Right ventricle myocardium inferior (tissue), 1 donor: Measurements from ENCODE around the gene FBN3. TPM values are rescaled to one million over a fixed set of nuclear protein-coding genes. Genes with fewer than 3 reads are reported as not detected.
"Not testable (repeated sequence)": the region's sequence is repeated elsewhere in the genome, so short reads cannot be mapped to it uniquely, and the experiment has no call there.

Source experiments
- ATAC-seq: fragments of 200-7000 bp; cut with Tn5 transposase; one replicate; pipeline ENCODE4 v1.9.1; 2020; ENCODE audit warnings: mild to moderate bottlenecking, moderate library complexity
- DNase-seq: peaks from one replicate; pipeline ENCODE4 v3.0.0; 2021; ENCODE audit errors: missing footprints
- intact Hi-C: fragments of 100-400 bp; cut with DNase I; formaldehyde crosslinking; loops from one replicate; pipeline ENCODE4 v1.11.0; 2022
- total RNA-seq: library from RNA; stranded (reverse); fragmentation: NEBNext Ultra II Directional; extraction: Animal tissue kit (Norgen Biotek cat#: 25700); gene quantifications from one replicate; pipeline ENCODE4 v1.2.1, GENCODE V29; 2021
- donor health status: DM: no; HTN: yes; CAD: no; lungs with severe emphysema.

FBN3 gene
- total RNA-seq, 1 donor from 2014 or later, result not detected

DNA sequence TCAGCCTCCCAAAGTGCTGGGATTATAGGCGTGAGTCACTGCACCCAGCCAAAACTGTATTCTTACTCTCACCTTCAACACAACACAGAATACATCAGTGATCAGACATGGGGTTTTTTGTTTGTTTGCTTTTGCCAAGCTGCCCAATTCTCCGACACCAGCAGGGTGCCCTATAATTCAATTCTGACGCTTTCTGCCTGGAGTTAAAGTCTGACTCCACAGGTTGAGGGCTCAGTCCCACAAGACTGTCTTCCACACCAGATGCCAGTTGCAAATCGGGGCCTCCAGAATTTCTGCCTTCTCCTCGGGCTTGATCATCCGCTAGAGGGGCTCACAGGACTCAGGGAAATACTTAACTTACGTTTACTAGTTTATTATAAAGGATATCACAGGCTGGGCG lies 22.1 kb downstream of the FBN3 start:
- no peak for ATAC-seq
- DNase-seq, result no peak
- intact Hi-C loops, result no loop called here

DNA sequence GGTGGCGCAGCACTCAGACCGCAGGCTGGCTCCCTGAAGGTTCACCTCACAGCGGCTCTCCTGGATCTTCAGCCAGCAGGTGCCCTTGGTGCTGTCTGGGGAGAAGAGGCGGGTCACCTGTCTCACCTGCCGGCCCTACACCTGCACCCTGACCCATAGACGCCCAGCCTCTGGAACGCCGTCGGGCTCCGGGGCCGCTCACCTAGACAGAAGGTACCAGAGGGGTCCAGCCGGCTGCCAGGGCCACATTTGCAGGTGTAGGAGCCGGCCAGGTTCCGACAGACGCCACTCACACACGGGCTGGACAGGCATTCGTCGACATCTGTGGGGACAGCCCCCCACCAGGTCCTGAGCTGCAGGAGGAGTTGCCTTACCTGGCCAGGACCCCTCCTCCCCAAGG lies 22.9 kb downstream of the FBN3 start:
- DNase-seq (no peak), ATAC-seq (no peak)
- intact Hi-C loops, result no loop called here

DNA sequence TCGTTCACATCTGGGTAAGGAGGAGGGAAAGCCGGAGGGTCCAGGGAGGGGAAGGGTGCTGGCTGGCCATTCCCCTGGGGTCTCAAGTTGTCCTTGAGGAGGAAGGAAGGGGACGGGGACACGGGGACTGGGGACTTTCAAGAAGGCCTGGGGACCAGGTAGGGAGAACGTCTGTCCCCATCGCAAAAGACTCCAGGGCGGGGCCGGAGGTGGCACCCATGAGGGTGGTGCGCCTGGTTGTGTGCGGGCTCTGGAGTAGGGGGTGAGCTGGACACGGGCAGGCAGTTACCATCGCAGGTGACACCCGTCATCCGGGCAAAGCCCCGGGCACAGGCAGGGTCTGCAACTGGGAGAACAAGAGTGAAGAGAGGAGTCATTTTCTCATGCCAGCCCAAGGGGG lies 23.4 kb downstream of the FBN3 start:
- ATAC-seq (no peak), DNase-seq (no peak)
- intact Hi-C loops, result no loop called here

DNA sequence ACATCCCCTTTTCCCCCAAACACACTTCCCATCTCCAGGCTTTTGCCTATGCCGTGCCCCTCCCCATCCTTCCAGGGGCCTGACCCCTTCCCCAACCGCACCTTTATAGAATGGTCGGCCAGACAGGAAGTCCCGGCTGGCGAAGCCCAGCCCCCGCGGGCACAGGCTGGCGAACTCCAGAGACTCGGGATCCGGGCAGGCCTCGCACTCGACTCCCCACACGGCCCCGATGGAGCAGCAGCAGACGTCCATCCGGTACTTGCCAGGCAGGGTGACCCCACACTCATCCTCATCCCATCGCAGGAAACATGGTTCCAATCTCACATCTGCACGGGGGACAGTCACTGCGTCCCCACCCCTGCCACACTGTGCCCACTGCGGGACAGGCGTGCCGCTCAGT lies 25.7 kb downstream of the FBN3 start:
- intact Hi-C loops, result no loop called here
- ATAC-seq (no peak), DNase-seq (no peak)

DNA sequence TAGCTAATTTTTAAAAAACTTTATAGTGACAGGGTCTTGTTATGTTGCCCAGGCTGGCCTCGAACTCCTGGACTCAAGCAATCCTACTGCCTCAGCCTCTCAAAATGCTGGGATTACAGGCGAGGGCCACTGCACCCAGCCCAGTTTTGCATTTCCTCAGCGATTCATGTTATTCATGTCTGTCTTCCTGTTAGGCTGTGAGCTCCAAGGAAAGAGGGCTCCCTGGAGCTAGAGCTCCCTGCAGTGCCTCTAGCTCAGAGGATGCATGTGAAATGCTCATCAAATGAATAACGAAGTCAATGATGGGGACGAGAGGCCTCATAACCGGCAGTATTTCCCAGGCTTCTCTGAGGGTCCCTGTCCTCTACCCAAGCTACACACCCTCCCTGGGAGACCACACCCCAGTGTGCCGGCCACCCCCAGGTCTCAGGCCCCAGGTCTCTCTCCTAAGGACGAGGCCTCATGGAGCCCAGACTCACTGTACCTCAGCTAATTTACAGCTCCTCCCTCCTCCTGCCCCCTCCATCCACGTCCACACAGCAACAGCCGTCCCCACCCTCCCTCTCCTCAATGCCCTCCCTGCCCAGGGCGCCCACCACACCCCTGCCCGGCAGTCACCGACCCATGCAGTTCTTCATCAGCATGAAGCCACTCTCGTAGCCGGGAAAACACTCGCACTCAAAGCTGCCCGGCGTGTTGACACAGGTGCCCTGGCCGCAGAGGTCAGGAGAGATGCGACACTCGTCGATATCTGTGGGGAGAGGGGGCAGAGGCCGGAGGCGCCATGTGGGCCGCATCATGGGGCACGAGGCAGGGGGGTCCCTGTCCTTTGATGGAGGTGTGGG lies 28.5 kb downstream of the FBN3 start:
- intact Hi-C loops, result no loop called here
- ATAC-seq, result no peak
- DNase-seq, result no peak

DNA sequence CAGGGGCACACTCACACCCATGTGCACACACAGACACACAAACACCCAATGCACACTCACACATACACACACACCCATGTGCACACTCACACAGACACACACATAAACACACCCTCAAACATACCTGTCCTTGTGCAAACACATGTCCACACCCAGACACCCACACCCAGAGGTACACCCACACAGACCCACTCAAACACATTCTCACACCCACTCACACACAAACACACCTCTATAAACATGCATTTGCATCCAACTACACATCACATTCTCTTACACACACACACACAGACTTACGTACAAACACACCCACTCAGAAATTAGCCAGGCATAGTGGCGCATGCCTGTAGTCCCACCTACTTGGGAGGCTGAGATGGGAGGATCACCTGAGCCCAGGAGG lies 31.4 kb downstream of the FBN3 start:
- intact Hi-C loops, result no loop called here
- ATAC-seq (no peak), DNase-seq (no peak)

DNA sequence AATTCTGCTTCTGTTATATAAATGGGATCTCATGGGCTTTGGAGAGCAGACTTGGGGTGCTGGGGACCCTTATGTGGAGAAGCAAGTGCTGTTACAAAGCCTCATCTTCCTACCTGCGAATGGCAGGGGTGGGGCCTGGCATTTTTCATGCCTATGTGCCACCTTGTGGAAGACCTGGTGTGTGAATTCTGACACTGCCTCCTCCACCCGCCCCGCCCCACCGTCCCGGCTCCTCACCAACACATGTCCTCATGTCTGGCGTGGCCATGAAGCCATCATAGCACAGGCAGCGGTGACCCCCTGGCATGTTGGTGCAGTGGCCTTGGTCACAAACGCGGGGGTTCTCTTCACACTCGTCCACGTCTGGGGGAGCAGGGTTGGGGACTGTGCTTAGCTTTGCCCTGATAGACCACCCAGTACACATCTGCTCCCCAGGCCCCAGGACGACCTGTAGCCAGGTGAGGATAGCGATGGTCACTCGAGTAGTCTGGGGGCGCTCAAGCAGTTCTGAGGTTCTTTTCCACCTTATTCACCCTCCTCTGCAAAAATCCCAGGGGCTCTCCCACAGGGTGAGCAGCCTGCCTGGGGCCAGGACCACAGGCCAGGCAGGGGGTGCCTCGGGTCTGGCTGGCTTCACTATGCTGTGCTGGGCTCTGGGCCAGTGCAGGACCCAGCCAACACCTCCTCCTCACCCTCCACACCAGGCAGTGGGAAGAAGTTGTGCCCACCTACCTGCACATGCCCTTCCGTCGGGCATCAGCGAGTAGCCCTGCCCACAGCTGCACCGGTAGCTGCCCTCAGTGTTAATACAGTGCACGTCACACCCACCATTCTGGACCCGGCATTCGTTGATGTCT lies 32.7 kb downstream of the FBN3 start:
- DNase-seq, result no peak
- intact Hi-C loops, result no loop called here
- no peak for ATAC-seq

DNA sequence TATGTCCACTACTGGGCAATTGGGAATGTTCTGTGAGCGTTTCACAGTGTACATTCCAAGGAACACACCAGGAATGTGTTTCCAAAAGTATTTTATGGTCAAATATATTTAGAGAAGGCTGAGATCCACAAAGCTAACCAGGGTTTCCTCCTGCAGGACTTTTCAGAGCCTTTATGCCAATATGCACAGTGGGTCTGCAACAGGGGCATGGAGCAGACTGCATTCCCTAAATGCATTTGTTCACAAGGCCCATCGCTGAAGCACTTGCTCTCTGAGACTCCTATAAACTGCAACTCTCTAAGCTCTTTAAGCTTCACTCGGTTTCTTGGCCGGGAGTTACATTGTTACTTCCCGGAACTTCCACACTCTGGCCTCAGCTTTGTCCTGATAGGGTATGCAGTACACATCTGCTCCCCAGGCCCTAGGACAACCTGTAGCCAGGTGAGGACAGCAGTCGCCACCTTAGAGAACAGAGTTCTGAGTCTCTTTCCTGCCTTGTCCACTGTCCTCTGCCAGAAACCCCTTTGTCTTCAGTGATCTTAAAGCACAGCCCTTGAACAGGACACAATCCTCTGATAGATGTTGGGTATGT lies 33.5 kb downstream of the FBN3 start:
- intact Hi-C loops, result no loop called here
- ATAC-seq (no peak), DNase-seq (no peak)

DNA sequence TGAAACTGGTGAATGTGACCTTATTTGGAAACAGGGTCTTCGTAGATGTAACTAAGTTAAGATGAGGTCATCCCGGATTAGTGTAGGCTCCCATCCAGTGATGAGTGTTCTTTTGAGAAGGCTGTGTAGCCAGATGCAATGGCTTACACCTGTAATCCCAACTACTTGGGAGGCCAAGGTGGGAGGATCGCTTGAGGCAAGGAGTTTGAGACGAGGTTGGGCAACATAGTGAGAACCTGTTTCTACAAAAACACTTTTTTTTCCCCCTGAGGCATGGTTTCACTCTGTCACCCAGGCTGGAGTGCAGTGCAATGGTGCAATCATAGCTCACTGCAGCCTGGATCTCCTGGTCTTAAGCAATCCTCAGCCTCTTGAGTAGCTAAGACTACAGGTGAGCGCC lies 36.4 kb downstream of the FBN3 start:
- DNase-seq (no peak), ATAC-seq (no peak)
- intact Hi-C loops, result no loop called here

DNA sequence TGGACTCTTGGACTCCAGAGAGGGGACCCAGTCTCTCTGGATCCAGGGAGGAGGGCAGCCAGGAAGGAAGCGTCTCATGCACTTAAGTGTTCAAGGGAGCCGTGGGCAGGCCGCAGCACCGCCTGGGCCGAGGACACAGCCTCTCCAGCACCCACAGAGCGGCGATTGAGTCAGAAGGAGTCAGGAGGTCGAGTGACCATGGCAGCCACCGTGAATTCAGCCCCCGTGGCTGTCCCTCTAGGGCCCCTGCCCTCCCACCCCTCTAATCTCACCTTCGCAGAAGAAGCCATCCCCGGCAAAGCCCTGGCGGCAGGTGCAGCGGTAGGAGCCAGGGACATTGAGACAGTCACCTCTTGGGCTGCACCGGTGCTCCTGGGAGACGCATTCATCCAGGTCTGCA lies 38.0 kb downstream of the FBN3 start:
- intact Hi-C loops, result no loop called here
- ATAC-seq, result no peak
- DNase-seq, result no peak

DNA sequence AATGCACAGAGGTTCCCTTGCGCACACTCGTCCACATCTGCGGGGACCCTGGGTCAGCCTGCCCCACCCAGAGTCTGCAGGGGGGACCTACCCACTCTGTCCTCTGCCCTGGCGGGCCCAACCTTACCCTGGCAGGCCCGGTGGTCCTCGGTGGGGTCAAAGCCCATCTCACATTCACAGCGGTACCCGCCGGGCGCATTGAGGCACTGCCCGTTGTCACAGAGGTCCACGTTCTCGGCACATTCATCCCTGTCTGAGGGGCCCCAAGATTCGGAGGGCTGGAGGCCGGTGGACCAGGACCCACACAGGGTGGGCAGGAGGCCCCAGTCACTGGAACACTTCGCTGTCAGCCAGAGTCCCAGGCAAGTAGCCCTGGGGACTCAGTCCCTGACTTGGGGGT lies 38.5 kb downstream of the FBN3 start:
- DNase-seq (no peak), ATAC-seq (no peak)
- intact Hi-C loops, result no loop called here

DNA sequence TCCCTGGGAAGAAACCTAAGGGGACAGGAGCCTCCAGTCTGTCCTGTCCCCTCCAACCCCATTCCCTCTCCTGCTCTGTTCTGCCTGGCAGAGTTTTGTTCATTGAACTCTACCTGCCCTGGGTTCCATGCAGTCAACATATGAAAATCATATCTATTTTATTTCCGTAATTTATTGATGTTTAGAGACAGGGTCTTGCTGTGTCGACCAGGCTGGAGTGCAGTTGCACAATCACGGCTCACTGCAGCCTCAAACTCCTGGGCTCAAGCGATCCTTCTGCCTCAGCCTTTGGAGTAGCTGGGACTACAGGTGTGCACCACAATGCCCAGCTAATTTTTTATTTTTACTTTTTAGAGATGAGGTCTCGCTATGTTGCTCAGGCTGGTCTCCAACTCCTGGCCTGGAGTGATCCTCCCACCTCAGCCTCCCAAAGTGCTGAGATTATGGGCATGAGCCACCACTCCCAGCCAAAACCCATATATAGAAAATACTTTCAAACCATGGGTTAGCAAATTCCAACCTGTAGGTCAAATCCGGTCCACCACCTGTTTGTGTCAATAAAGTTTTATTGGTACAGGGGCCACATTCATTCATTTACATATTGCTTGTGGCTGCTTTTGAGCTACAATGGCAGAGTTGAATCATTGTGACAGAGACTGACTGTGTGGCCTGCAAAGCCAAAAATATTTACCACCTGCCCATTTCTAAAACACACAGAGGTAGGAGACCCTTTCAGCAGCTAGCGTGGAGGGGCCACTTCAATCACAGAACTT lies 39.3 kb downstream of the FBN3 start:
- DNase-seq (no peak), ATAC-seq (no peak)
- intact Hi-C loops, result no loop called here

DNA sequence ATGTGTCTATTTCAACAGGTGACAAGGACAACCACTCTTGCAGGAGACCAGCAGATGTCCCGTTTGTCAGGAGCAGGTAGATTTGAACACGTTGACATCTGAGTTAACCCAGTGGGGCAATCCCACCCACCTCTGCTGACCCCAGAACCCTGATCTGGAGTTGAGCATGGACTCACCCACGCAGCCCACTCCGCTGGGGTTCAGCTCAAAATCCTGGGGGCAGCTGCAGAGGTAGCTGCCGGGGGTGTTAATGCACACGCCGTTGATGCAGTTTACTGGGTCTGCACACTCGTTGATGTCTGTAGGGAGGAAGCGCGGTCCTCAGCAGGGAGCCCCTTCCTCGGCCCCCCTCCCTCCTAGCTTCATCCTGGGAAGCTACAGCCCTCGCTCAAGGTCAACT lies 39.9 kb downstream of the FBN3 start:
- intact Hi-C loops, result no loop called here
- DNase-seq (no peak), ATAC-seq (no peak)

DNA sequence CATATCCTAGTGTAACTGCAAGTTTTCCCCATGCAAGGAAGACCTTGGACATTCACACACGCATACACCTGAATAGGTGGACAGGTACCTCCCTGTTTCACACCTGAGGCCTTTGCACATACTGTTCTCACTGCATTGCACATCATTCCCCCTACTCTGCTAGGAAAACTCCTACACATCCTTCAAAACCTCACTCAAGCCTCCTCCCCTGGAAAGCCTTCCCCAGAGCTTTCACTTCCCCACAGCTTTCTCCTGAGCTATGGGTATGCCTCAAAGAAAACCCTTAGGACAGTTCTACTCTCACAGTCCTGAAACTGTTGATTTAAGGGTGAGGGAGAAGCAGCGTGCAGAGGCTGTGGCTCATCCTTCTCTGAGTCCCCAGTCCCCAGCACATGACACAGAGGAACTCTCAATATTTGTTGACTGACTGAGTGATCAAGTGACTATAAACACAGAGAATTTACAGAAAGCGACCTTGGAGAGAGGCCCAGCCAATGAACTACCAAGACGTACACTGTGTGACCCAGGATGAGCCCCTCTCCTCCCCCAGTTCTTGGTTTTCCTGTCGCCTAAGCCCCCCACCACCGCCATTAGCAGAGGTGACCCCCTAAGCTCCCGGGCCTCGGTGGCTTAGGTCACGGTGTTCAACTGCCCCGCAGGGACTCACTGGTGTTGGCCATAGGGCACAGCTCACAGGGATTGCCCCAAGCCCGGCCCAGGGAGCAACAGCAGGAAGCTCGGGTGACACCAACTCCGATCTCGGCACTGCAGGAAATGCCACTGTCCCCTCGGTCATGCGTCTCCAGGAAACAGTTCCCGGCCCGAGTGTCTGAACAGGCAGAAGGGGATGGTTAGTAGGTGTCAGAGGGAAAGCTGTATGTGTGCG lies 40.6 kb downstream of the FBN3 start:
- ATAC-seq (no peak), DNase-seq (no peak)
- intact Hi-C loops, result no loop called here

DNA sequence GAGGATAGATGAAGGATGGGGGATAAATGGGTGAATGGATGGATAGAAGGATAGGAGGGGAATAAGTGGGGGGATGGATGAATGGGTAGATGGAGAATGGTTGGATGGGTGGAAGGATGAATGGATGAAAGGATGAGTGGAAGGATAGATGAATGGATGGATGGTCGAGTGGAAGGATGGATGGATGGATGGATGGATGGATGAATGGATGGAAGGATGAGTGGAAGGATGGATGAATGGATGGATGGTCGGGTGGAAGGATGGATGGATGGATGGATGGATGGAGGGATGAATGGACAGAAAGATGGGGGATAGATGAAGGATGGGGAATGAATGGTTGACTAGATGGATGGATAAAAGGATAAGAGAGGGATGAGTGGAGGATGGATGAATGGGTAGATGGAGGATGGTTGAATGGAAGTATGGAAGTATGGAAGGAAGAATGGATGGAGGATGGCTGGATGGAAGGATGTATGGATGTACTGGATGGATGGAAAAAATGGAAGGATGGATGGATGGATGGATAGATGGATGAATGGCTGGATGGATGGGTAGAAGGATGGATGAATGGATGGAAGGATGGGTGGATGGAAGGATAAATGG lies 42.0 kb downstream of the FBN3 start:
- intact Hi-C loops, result no loop called here
- DNase-seq (no peak), ATAC-seq (no peak)

DNA sequence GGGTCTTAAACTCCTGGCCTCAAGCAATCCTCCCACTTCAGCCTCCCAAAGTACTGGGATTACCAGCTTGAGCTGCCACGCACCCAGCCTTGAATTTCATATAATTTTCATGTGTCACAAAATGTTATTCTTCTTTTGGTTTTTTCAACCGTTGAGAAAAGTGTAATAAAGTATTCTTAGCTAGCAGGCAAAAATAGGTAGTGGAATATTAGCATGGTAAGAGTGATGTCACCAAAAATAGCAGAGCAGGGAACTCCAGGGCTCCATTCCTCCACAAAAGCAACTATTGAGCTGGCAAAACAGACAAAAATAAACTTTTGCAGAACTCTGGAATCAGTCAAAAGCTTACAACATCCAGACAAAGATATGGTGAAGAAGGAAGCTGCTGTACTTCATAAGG lies 43.9 kb downstream of the FBN3 start:
- ATAC-seq (no peak), DNase-seq (no peak)
- intact Hi-C loops, result no loop called here

DNA sequence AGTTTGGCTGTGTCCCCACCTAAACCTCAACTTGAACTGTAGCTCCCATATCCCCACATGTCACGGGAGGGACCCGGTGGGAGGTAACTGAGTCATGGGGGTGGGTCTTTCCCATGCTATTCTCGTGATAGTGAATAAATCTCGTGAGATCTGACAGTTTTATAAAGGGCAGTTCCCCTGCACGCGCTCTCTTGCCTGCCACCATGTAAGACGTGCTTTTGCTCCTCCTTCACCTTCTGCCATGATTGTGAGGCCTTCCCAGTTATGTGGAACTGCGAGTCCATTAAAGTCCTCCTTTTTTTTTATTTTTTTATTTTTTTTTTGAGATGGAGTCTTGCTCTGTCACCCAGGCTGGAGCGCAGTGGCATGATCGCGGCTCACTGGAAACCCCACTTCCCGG lies 47.5 kb downstream of the FBN3 start:
- intact Hi-C loops, ATAC-seq, DNase-seq: not testable (repeated sequence)

DNA sequence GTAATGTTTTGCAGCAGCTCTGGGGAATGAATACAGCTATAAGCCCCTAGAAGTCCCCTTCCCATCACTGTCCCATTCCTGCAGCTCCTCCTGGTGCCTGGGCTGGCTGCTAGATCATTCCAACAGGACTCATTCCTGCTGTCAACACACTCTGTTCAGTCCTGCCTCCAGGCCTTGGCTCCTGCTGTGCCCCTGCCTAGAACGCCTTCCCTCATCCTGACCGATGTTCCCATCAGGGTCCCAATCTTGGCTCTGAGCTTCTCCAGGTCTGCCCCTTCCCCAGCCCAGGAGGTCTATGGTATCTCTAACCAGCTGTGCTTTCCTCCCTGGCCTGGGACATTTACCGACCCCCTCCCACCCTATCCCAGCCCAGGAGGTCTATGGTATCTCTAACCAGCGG lies 48.1 kb downstream of the FBN3 start:
- intact Hi-C loops, result no loop called here
- no peak for DNase-seq
- ATAC-seq, result no peak
